LoVo (cell line): ENCODE measurements around the gene HNRNPL.

Source experiments
- DNase-seq: peaks from one replicate; pipeline ENCODE4 v3.0.0-alpha.2; 2016; ENCODE audit warnings: low spot score

Gene HNRNPL

GRCh38 chr19:38845374-38846024, 4.3 kb downstream of the HNRNPL start:
- no peak for DNase-seq

GRCh38 chr19:38844093-38844686, 5.6 kb downstream of the HNRNPL start:
- no peak for DNase-seq

GRCh38 chr19:38843175-38843758, 6.5 kb downstream of the HNRNPL start:
- DNase-seq, result no peak

- no peak for DNase-seq
These were observed 7.2 kb downstream of the HNRNPL start for GRCh38 chr19:38842439-38843174.

GRCh38 chr19:38841787-38842438, 7.9 kb downstream of the HNRNPL start:
- no peak for DNase-seq

GRCh38 chr19:38841180-38841766, 8.5 kb downstream of the HNRNPL start:
- no peak for DNase-seq

GRCh38 chr19:38840583-38840968, 9.2 kb downstream of the HNRNPL start:
- DNase-seq, result no peak

- no peak for DNase-seq
These were observed 9.8 kb downstream of the HNRNPL start for GRCh38 chr19:38839816-38840582.

GRCh38 chr19:38838986-38839761, 10.6 kb downstream of the HNRNPL start:
- DNase-seq, result no peak

- DNase-seq, result no peak
These were observed 11.4 kb downstream of the HNRNPL start for GRCh38 chr19:38838208-38838985.

- DNase-seq, result no peak
These were observed 12.1 kb downstream of the HNRNPL start for GRCh38 chr19:38837656-38838121.

- no peak for DNase-seq
These were observed 12.7 kb downstream of the HNRNPL start for GRCh38 chr19:38836983-38837626.

- DNase-seq, result no peak
These were observed 13.4 kb downstream of the HNRNPL start for GRCh38 chr19:38836159-38836982.

GRCh38 chr19:38834590-38834989, 15.2 kb downstream of the HNRNPL start:
- no peak for DNase-seq

GRCh38 chr19:38834104-38834490, 15.7 kb downstream of the HNRNPL start:
- DNase-seq, result no peak

- DNase-seq, result no peak
These were observed 16.7 kb downstream of the HNRNPL start for GRCh38 chr19:38833092-38833425.

GRCh38 chr19:38831142-38831605, 18.6 kb downstream of the HNRNPL start:
- DNase-seq, result peak; percentile 49

- no peak for DNase-seq
These were observed 19.6 kb downstream of the HNRNPL start for GRCh38 chr19:38830039-38830733.
